RWPE2 (cell line): ENCODE data around the gene C5.

Experiments
- ATAC-seq: fragments of 200-7000 bp; cut with Tn5 transposase; 3 replicates; pipeline ENCODE4 v1.9.1; 2021; ENCODE audit warnings: low read depth
- DNase-seq: peaks from one replicate; pipeline ENCODE4 v3.0.0-alpha.2; 2020; ENCODE audit warnings: low spot score
- H3K27ac ChIP-seq: fragments of 450-650 bp; 2 replicates; pipeline ENCODE4 v1.5.1; 2017; ENCODE audit warnings: mild to moderate bottlenecking; ENCODE audit not compliant: poor library complexity, severe bottlenecking
- H3K27me3 ChIP-seq: fragments of 250-450 bp; sonication (Bioruptor Pico); 2 replicates; pipeline ENCODE4 v1.5.1; 2021; ENCODE audit warnings: mild to moderate bottlenecking, moderate library complexity; ENCODE audit not compliant: insufficient read depth, poor library complexity, severe bottlenecking
- H3K36me3 ChIP-seq: fragments of 250-450 bp; sonication (Bioruptor Pico); 2 replicates; pipeline ENCODE4 v1.5.1; 2020; ENCODE audit warnings: low read depth, mild to moderate bottlenecking, moderate library complexity
- H3K4me1 ChIP-seq: fragments of 250-450 bp; sonication (Bioruptor Pico); 2 replicates; pipeline ENCODE4 v1.5.1; 2021; ENCODE audit warnings: mild to moderate bottlenecking, moderate library complexity; ENCODE audit not compliant: insufficient read depth, poor library complexity, severe bottlenecking
- H3K4me3 ChIP-seq: fragments of 250-450 bp; sonication (Bioruptor Pico); 2 replicates; pipeline ENCODE4 v1.5.1; 2021; ENCODE audit warnings: mild to moderate bottlenecking, moderate library complexity; ENCODE audit not compliant: severe bottlenecking
- H3K9me3 ChIP-seq: fragments of 250-450 bp; sonication (Bioruptor Pico); 2 replicates; pipeline ENCODE4 v1.5.1; 2021; ENCODE audit warnings: mild to moderate bottlenecking, moderate library complexity; ENCODE audit not compliant: severe bottlenecking
- TF ChIP-seq, protein P1 (sequence below): fragments of 450-650 bp; IDR thresholded peaks from one replicate; pipeline ENCODE4 v1.5.1; 2017; ENCODE audit warnings: mild to moderate bottlenecking, moderate library complexity; ENCODE audit not compliant: poor library complexity, severe bottlenecking

Gene C5

DNA sequence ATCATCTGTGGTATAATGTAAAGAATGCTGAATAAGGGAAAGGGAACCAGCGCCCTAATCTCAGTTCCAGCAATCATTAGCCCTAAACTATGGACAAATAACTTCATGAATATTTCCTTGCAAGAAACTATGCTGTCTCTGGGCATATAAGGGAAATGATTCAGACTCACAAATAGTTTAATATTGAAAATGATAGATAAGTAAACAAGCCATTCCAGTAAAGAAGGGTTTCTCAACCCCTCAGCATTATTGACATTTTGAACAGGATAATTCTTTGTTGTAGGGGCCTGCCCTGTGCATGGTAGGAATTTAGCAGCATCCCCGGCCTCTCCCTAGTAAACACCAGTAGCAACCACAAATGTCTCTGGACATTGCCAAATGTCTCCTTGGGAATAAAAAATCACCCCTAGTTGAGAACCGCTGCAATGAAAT is 23.8 kb downstream of the C5 start:
- Histone ChIP-seq H3K36me3 (no peaks in the 10 kb centered on the region), H3K9me3 (no peaks in the 10 kb centered on the region), H3K4me1 (no peaks in the 10 kb centered on the region), H3K27me3 (no peaks in the 10 kb centered on the region), H3K4me3 (no peak overlapping the region), H3K27ac (no peak overlapping the region)
- DNase-seq (no peak), ATAC-seq (peak; percentile 86)
- TF ChIP-seq, protein P1, sequence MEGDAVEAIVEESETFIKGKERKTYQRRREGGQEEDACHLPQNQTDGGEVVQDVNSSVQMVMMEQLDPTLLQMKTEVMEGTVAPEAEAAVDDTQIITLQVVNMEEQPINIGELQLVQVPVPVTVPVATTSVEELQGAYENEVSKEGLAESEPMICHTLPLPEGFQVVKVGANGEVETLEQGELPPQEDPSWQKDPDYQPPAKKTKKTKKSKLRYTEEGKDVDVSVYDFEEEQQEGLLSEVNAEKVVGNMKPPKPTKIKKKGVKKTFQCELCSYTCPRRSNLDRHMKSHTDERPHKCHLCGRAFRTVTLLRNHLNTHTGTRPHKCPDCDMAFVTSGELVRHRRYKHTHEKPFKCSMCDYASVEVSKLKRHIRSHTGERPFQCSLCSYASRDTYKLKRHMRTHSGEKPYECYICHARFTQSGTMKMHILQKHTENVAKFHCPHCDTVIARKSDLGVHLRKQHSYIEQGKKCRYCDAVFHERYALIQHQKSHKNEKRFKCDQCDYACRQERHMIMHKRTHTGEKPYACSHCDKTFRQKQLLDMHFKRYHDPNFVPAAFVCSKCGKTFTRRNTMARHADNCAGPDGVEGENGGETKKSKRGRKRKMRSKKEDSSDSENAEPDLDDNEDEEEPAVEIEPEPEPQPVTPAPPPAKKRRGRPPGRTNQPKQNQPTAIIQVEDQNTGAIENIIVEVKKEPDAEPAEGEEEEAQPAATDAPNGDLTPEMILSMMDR = no peak

DNA sequence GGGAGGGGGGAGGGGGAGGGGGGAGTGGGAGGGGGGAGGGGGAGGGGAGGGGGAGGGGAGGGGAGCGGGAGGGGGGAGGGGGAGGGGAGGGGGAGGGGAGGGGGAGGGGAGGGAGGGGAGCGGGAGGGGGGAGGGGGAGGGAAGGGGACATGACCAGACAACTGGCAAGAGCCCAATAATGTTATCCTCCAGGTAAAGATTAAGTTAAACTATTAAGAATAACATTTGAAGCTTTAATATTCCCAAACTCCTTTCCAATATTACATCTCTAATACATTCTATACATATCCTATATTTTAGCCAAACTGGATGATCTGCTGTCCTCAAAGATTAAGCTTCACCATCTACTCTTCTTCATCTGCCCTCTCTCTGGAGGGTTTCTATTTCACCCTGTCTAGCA is 25.8 kb downstream of the C5 start:
- Histone ChIP-seq H3K9me3 (no peaks in the 10 kb centered on the region), H3K27ac (no peak overlapping the region), H3K4me3 (no peak overlapping the region), H3K36me3 (no peaks in the 10 kb centered on the region), H3K27me3 (no peaks in the 10 kb centered on the region), H3K4me1 (no peaks in the 10 kb centered on the region)
- ATAC-seq (no peak), DNase-seq (no peak)
- TF ChIP-seq, protein P1 = no peak

DNA sequence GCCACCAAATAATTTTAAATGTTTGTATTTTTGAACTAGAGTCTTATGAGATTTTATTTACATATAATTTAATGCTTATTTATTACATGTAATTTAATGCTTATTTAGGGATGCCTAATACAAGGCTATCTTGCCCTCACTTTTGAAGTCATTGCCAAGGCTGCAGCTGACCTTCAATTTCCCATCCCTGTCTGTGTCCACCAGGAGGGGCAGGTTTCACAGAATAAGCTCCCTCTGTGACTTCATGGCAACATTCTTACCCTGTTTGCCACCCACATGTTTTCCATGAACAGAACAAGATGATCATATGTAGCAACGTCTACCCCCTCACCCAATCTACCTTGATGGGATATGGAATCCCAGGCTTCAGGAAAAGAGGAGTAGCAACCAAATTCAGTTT is 27.0 kb downstream of the C5 start:
- no peak for DNase-seq
- no peaks in the 10 kb centered on the region for H3K27me3 ChIP-seq
- no peak overlapping the region for H3K27ac ChIP-seq
- no peak for ATAC-seq
- H3K36me3 ChIP-seq = no peaks in the 10 kb centered on the region
- no peaks in the 10 kb centered on the region for H3K9me3 ChIP-seq
- TF ChIP-seq, protein P1 = no peak
- no peaks in the 10 kb centered on the region for H3K4me1 ChIP-seq
- H3K4me3 ChIP-seq = no peak overlapping the region

DNA sequence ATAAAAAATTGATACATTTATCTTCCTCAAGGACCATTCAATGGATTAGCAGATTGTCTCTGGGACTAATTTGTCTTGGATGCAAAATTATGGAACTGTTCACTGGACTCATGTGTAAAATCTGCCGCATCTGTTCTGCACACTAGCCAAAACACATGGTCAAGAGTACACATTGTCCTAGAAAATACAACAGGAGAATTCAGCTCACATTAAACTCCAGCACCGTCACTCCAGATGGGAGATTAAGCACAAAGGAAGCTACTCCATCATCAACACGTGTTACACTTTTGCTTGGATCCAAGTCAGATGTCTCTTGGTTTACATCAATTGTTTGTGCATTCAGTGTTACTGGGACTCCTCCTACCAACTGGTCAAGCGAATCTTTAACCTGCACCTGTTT is 28.8 kb downstream of the C5 start:
- Histone ChIP-seq H3K9me3 (no peaks in the 10 kb centered on the region), H3K4me3 (no peak overlapping the region), H3K27ac (no peak overlapping the region), H3K36me3 (no peaks in the 10 kb centered on the region), H3K4me1 (no peaks in the 10 kb centered on the region), H3K27me3 (no peaks in the 10 kb centered on the region)
- DNase-seq (no peak), ATAC-seq (no peak)
- TF ChIP-seq, protein P1 = no peak

DNA sequence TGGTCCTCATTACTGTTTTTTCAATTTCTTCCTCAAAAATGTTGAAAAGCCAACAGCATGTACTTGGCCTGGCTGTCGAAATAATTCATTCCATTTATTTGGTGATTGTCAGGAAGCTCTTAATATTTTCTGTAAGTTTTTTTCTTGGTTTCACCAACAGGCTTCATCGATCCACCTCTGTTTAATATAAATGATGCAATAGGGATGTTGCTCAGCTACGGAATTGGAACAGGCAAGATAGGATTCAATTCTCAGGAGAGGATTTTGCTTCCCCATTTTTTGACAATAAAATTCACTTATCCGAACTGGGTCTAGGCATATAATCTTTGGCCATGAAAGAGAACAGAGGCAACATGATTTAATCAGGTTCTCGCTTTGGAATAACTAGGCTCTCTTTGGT is 30.8 kb downstream of the C5 start:
- H3K27ac ChIP-seq = no peak overlapping the region
- TF ChIP-seq, protein P1 = no peak
- H3K4me3 ChIP-seq = no peak overlapping the region

More for the DNA sequence above, 30.8 kb downstream of the C5 start:
- no peak for DNase-seq
- ATAC-seq = no peak
- H3K9me3 ChIP-seq = no peaks in the 10 kb centered on the region
- no peaks in the 10 kb centered on the region for H3K4me1 ChIP-seq
- H3K27me3 ChIP-seq = no peaks in the 10 kb centered on the region
- H3K36me3 ChIP-seq = no peaks in the 10 kb centered on the region
